ENCODE data around the gene BACE2.

GRCh38 chr21:41199123-41199522 is 31.2 kb downstream of the BACE2 start:
- TF ChIP-seq CTCF (IDR thresholded peaks at IDR 0.05; ENCODE audit: insufficient read depth, low read depth, low read length) (no peak), EZH2 (IDR thresholded peaks at IDR 0.05; ENCODE audit: insufficient read depth, low read length) (no peak)
